ENCODE results near the gene EFNA4.

The EFNA4 gene

GRCh38 chr1:155063550-155064110, at the start of gene EFNA4:
TSS of gene EFNA4 (plus strand) at chr1:155063740. CDS start at chr1:155063824, 84 bp downstream.
- no peak for TF ChIP-seq CTCF (conservative IDR thresholded peaks at IDR 0.05)
- peak within 1 kb of the TSS; percentile 65 for H3K27ac ChIP-seq

- H3K27ac ChIP-seq, result peak overlapping the region; percentile 81
- TF ChIP-seq CTCF (conservative IDR thresholded peaks at IDR 0.05), result no peak
Observed at GRCh38 chr1:155014709-155015508, 48.6 kb upstream of the EFNA4 start.

- peak overlapping the region; percentile 81 for H3K27ac ChIP-seq
Observed at GRCh38 chr1:155015527-155016230, 47.9 kb upstream of the EFNA4 start.

GRCh38 chr1:155016231-155016831, 47.2 kb upstream of the EFNA4 start:
- H3K27ac ChIP-seq, result peak overlapping the region; percentile 81
- TF ChIP-seq CTCF (conservative IDR thresholded peaks at IDR 0.05), result no peak

More at GRCh38 chr1:155015527-155016230, 47.9 kb upstream of the EFNA4 start:
- no peak for TF ChIP-seq CTCF (conservative IDR thresholded peaks at IDR 0.05)

GRCh38 chr1:155017041-155017945, 46.2 kb upstream of the EFNA4 start:
- TF ChIP-seq CTCF (conservative IDR thresholded peaks at IDR 0.05), result peak; percentile 100
- peak overlapping the region; percentile 81 for H3K27ac ChIP-seq

GRCh38 chr1:155017946-155018316, 45.6 kb upstream of the EFNA4 start:
- peak overlapping the region; percentile 81 for H3K27ac ChIP-seq
- TF ChIP-seq CTCF (conservative IDR thresholded peaks at IDR 0.05), result no peak

Measured in VCaP (cell line).